GM21390 (cell line): Measurements from ENCODE around the gene BNIPL.
A peak's percentile ranks its signal among the peaks of the same experiment; 100 is the strongest.

Experiments used
- ATAC-seq: cut with Tn5 transposase; IDR thresholded peaks from one replicate; pipeline ENCODE4 v1.9.1; 2021; ENCODE audit not compliant: unreplicated experiment

The BNIPL gene

GRCh38 chr1:151056149-151056548, 19.8 kb downstream of the BNIPL start:
- no peak for ATAC-seq

GRCh38 chr1:151058692-151059091, 22.3 kb downstream of the BNIPL start:
- ATAC-seq = no peak

- ATAC-seq = peak; percentile 86
These were observed 23.0 kb downstream of the BNIPL start, which contains the start of gene CDC42SE1 for GRCh38 chr1:151059109-151060006. Gene CDC42SE1 (minus strand): TSS chr1:151059622. CDS start chr1:151055730, 3,892 bp downstream.

GRCh38 chr1:151060007-151060656, 23.7 kb downstream of the BNIPL start, which contains the start of gene MLLT11:
Gene MLLT11 (plus strand): TSS chr1:151060397. CDS start chr1:151067225, 6,828 bp downstream.
- no peak for ATAC-seq

- no peak for ATAC-seq
These were observed 24.5 kb downstream of the BNIPL start for GRCh38 chr1:151060657-151061421.

DNA sequence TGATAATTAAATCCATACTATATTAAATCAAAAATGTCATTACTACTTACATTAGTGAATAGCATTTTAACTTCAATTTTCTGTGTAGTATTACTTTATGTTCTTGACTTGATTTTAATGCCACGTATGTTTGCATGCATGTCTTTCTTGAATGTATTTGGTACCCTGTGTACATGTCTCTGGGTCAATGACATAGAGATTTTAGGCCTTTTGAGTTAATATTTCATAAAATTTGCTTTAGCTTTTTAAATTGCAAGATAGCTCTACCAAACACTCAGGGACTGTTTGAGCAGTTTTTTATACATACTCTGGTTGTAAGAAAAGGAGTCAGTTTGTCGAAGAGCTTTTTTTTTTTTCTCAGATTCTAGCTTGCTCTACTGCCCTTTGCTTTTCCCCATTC, 25.3 kb downstream of the BNIPL start:
- no peak for ATAC-seq

DNA sequence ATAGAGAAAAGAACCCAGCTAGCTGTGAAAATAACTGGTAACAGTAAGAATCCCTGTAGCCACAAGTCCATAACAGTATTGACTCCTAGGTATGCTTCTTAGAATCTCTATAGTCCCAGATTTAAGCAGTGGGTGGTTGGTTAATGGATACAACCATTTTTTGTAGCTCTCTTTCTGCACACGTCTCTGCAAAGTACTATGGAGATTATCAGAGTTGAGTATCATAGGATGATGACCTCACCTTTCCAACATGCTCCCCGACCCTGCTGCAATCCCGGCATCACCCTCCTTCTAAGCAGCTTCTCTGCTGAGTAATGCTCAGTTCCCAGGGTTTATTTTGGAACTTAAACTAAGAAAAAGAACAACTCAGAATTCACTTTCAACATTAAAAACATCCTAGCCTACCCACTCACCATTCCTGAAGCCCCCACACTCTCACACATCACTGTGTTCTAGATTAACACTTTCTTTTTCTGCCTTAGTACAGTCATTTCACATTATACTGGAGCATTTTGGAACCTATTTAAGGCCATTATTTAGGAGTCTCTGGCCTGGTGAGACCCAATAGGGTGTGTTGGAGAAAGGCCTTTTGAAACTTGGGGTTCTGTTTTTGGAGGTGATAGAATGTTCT, 26.5 kb downstream of the BNIPL start:
- ATAC-seq = no peak

DNA sequence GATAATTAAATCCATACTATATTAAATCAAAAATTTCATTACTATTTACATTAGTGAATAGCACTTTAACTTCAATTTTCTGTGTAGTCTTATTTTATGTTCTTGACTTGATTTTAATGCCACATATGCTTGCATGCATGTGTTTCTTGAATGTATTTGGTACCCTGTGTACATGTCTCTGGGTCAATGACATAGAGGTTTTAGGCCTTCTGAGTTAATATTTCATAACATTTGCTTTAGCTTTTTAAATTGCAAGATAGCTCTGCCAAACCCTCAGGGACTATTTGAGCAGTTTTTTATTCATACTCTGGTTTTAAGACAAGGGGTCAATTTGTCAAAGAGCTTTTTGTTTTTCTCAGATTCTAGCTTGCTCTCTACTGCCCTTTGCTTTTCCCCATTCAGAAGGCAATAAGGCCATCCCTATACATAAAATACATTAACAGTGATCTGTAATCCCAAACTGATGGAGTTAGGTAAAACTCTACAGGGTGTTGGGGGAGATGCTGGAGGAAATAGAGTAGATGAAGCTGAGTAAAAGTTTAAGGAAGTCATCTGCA, 28.8 kb downstream of the BNIPL start:
- ATAC-seq = no peak

DNA sequence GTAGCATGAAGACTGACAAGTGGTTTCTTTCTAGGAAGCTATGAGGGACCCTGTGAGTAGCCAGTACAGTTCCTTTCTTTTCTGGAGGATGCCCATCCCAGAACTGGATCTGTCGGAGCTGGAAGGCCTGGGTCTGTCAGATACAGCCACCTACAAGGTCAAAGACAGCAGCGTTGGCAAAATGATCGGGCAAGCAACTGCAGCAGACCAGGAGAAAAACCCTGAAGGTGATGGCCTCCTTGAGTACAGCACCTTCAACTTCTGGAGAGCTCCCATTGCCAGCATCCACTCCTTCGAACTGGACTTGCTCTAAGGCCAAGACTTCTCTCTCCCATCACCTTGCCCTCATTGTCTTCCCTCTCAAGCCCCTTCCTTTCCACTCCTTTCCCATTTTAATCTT, 30.8 kb downstream of the BNIPL start:
- ATAC-seq = no peak

DNA sequence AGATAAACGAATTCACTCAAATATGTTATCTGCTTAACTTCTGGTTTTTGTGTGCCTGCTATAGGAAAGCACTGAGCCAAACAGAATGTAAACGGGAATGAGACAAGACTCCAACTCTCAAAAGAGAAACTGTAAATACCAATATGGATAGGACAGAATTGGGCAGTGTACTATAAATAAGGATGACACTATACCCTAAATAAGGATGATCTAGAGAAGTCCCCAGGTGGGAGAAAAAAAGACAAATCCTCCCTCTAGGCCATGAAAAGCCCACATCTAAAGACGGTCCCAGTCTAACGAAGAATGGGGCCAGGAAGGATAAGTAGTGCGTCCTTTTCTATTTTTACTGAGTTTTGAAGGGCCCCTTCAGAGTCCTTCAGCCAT, 32.7 kb downstream of the BNIPL start:
- no peak for ATAC-seq

- ATAC-seq = peak; percentile 83
These were observed 34.3 kb downstream of the BNIPL start, which contains the start of gene GABPB2 for GRCh38 chr1:151070474-151071276. Gene GABPB2 (plus strand): TSS chr1:151070761. CDS start chr1:151088190, 17,429 bp downstream.

- no peak for ATAC-seq
These were observed 35.8 kb downstream of the BNIPL start for GRCh38 chr1:151072224-151072623.

DNA sequence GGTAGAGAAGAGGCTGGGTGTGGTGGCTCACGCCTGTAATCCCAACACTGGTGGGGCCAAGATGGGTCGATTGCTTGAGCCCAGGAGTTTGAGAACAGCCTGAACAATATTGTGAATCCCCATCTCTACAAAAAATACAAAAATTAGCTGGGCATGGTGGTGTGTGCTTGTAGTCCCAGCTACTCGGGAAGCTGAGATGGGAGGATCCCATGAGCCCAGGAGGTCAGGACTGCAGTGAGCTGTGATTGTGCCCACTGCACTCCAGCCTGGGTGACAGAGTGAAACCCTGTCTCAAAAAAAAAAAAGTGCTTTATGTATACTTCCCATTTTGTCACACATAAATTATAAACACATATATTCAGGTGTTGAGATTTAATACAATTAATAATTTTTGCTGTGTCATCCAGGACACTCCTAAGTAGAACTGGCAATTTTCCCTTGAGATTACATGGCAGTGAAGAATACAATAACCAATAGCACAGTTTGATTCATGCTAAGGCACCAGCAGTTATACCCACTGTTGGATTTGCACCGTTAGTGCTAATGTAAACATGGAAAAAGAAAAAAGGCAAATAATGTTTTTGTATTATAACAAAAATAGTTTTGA, 49.7 kb downstream of the BNIPL start:
- ATAC-seq = no peak
